Right lobe of liver (tissue), 6 donors: Measurements from ENCODE around the gene PCSK6. TPM values are rescaled to one million over a fixed set of nuclear protein-coding genes. Genes with fewer than 3 reads are reported as not detected.
A peak's percentile ranks its signal among the peaks of the same experiment; 100 is the strongest.

Source experiments
- ATAC-seq, 4 donors: fragments of 200-7000 bp; cut with Tn5 transposase; one replicate each; pipeline ENCODE4 v1.9.1; 2020; ENCODE audit warnings: mild to moderate bottlenecking in 4 of 4, moderate library complexity in 4 of 4
- DNase-seq, 3 donors: peaks; one replicate each; pipeline ENCODE4 v3.0.0-alpha.2; 2020
- H3K27ac ChIP-seq, 3 donors: fragments of 200-600 bp; one replicate each; pipeline ENCODE4 v1.8.0; 2022
- H3K27me3 ChIP-seq, 2 donors: fragments of 200-600 bp; one replicate each; pipeline ENCODE4 v1.8.0; 2022
- H3K36me3 ChIP-seq, 4 donors: fragments of 200-600 bp; sonication (generic) in 1 of 4; one replicate each; pipeline versions ENCODE4 v1.5.1 to v1.8.0; 2017 to 2022; ENCODE audit warnings: control low read depth in 1 of 4
- H3K4me1 ChIP-seq, 4 donors: fragments of 200-600 bp; sonication (generic) in 1 of 4; one replicate each; pipeline versions ENCODE4 v1.5.1 to v1.8.0; 2017 to 2022; ENCODE audit warnings: control low read depth in 1 of 4
- H3K4me3 ChIP-seq, 3 donors: fragments of 200-600 bp; one replicate each; pipeline ENCODE4 v1.8.0; 2022
- H3K9me3 ChIP-seq, 4 donors: fragments of 200-600 bp; sonication (generic) in 1 of 4; one replicate each; pipeline versions ENCODE4 v1.5.1 to v1.8.0; 2017 to 2022; ENCODE audit warnings: control low read depth in 1 of 4
- POLR2A ChIP-seq: fragments of 450-650 bp; IDR thresholded peaks from one replicate; pipeline ENCODE4 v1.6.1; 2017; ENCODE audit warnings: antibody characterized with exemption, mild to moderate bottlenecking
- WGBS: methylation state at CpG from one replicate; pipeline ENCODE4 v1.1.6; 2018; ENCODE audit warnings: low coverage, low lambda C conversion rate; ENCODE audit not compliant: insufficient coverage; ENCODE audit errors: missing lambda C conversion rate; 5-methylcytosine and 5-hydroxymethylcytosine counted together
- intact Hi-C, 2 donors: fragments of 100-400 bp; cut with DNase I; formaldehyde crosslinking; loops; one replicate each; pipeline versions ENCODE4 v1.11.2 to v1.14.1; 2022
- total RNA-seq, 6 experiments: library from RNA; depleted of rRNA in 2 of 6; stranded (reverse); fragments of >200 nt in 2 of 6; fragmentation: NEBNext Ultra II Directional in 3 of 6; extraction: Animal tissue kit (Norgen Biotek cat#: 25700) in 3 of 6; gene quantifications; one replicate each; pipeline versions ENCODE4 v1.1.0 to v1.2.4, GENCODE V29; 2016 to 2023
- TF ChIP-seq, protein P1 (sequence below), 4 donors: fragments of 200-600 bp in 3 of 4; fragments of 450-650 bp in 1 of 4; IDR thresholded peaks; one replicate each; pipeline versions ENCODE4 v1.5.1 to v1.8.0; 2016 to 2022; ENCODE audit warnings: antibody characterized with exemption in 4 of 4, mild to moderate bottlenecking in 2 of 4
- donor health status: DM: no; HTN: yes; CAD: no.
- donor health status: DM: no; HTN: no; CAD: no.
- donor health status: DM: no; HTN: no; CAD: no.
- donor health status: DM: no; HTN: yes; CAD: no.
- donor health status: DM: no; HTN: yes; CAD: no.

PCSK6 gene
- total RNA-seq, 6 experiments from 2014 or later = 165 to 218 (median 207) TPM

DNA sequence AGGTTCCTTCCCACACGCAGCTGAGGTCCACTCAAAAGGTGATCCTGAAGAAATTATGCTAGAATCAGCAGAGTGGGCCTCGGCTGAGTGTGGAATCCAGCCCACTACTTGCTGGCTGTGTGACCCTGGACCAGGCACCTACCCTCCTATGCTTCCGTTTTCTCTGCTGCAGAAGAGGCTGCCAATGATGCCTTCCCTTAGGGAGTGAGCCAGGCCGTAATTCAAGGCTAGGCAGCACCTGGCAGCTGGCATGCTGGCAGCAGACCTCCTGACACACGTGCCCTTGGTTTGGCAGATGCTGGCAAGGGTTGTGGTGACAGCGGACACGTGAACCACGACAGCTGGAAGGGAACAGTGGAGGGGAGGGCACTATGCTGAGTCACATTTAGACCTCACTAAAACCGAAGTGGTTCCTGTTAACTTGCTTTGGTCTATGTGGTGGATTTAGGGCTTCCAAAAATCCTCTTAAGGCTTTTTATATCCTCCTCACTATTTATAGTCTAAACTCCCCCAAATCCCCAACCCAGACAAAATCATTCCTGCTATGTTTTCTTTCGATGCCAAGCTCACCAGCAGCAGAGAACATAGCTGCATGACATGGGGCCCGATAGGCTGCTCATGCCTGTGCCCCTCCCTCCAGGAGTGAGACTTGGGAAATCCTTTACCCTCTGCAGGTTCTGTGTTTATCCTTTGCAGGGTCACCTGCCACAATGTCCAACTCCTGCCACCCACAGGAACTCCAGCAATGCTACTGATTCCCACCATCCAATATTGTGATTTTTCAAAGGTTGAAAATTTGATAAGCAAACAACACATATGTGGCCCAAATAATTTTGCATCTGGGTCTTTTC, 10.6 kb upstream of the PCSK6 start:
- Histone ChIP-seq H3K4me1 (peaks cover 0 to 29% (median 12%) of the 10 kb centered on the region in 4 donors), H3K27ac (peak overlapping the region; percentile 64 to 88 (median 84)), H3K36me3 (no peaks in the 10 kb centered on the region), H3K27me3 (no peaks in the 10 kb centered on the region), H3K4me3 (no peak overlapping the region), H3K9me3 (no peaks in the 10 kb centered on the region)
- 23% methylated on average over 4 of the region's 11 CpGs for WGBS
- DNase-seq (peak; percentile 88 to 95 (median 94)), ATAC-seq (peak; percentile 71 to 87 (median 85))
- intact Hi-C loops = loop anchor here in 1 of 2 donors (10.0 kb wide), 1 partner anchor 195 kb away; no protein-coding TSS in a partner anchor
- TF ChIP-seq POLR2A = peak; percentile 14
- TF ChIP-seq, protein P1, sequence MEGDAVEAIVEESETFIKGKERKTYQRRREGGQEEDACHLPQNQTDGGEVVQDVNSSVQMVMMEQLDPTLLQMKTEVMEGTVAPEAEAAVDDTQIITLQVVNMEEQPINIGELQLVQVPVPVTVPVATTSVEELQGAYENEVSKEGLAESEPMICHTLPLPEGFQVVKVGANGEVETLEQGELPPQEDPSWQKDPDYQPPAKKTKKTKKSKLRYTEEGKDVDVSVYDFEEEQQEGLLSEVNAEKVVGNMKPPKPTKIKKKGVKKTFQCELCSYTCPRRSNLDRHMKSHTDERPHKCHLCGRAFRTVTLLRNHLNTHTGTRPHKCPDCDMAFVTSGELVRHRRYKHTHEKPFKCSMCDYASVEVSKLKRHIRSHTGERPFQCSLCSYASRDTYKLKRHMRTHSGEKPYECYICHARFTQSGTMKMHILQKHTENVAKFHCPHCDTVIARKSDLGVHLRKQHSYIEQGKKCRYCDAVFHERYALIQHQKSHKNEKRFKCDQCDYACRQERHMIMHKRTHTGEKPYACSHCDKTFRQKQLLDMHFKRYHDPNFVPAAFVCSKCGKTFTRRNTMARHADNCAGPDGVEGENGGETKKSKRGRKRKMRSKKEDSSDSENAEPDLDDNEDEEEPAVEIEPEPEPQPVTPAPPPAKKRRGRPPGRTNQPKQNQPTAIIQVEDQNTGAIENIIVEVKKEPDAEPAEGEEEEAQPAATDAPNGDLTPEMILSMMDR (IDR thresholded peaks at IDR 0.05) = peak in 1 of 4 donors; percentile 24

DNA sequence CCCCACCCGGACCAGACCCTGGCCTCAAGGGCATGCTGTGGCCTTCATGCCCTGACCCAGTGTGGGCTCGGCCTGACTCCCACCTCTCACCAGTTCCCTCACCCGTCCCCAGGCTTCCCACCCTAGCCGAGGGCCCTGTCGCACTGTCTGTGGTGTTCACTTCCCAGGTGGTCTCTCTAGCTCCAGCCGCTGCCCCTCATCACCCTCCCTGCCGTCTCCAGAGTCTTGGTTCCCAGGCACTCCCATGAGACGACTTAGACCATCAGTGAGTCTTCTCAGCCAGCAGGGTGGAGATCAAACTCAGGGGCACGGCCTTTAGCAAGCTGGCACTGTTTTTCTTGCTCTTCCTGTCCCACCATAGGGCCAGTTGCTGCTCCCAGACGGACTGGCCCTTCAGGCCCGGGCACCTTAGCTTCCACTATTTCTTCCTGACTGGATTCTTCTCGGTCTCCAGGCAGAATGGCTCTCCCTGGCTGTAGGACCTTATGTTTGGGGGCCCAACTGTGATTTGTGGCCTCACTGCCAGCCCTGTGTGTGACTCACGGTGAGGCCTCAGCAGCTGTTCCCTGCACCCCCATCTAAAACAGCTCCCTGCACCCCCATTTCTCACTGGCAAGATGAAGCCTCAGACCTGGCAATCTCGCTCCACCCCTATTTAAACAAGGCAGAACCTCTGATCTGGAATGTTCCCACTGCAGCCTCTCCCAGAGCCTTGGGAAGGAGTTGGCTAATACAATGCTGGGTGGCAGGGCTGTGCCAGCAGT, 9.4 kb upstream of the PCSK6 start:
- peaks cover 0 to 29% (median 12%) of the 10 kb centered on the region in 4 donors for H3K4me1 ChIP-seq
- 74% methylated on average over 5 of the region's 14 CpGs for WGBS
- H3K36me3 ChIP-seq = no peaks in the 10 kb centered on the region
- no peaks in the 10 kb centered on the region for H3K27me3 ChIP-seq
- no peak overlapping the region for H3K4me3 ChIP-seq
- DNase-seq = peak in 1 of 3 donors; percentile 50
- TF ChIP-seq, protein P1 (IDR thresholded peaks at IDR 0.05) = no peak
- no peak for TF ChIP-seq POLR2A
- ATAC-seq = peak in 2 of 4 donors; percentile 11 to 38
- intact Hi-C loops = loop anchor here in 1 of 2 donors (10.0 kb wide), 1 partner anchor 194 kb away; no protein-coding TSS in a partner anchor
- H3K9me3 ChIP-seq = no peaks in the 10 kb centered on the region
- peak overlapping the region; percentile 64 to 88 (median 74) for H3K27ac ChIP-seq

DNA sequence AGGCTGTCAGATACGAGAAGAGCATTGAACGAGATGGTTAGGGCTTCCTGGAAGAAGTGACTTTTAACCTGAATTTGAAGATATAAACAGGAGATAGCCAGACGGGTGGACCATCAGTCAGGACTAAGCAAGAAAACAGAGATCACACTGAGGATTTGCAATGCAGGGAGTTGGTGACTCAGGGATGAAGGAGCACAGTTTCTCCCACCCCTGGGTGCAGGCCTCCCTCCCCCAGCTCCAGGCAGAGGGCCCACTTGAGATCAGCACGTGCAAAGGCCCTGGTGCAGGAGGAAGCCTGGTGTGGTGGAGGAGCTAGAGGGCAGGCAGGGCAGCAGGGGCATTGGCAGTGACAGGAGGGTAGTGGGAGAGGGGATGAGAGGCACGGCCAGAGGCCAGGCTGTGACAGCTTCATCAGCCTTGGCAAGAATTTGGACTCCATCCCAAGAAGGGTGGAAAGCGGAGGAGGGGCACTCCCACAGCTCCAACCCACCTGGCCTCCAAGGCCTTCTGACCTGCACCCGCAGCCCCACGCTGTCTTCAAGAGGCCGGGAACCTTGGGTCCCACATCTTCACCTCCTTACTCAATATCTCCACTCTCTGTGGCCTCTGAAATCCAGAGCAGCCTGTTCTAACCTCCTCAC, 8.7 kb upstream of the PCSK6 start:
- TF ChIP-seq POLR2A = no peak
- TF ChIP-seq, protein P1 (IDR thresholded peaks at IDR 0.05) = no peak
- no peaks in the 10 kb centered on the region for H3K9me3 ChIP-seq
- intact Hi-C loops = loop anchor here in 1 of 2 donors (10.0 kb wide), 1 partner anchor 193 kb away; no protein-coding TSS in a partner anchor
- no peak overlapping the region for H3K27ac ChIP-seq
- 91% methylated on average over 4 of the region's 9 CpGs for WGBS
- no peaks in the 10 kb centered on the region for H3K27me3 ChIP-seq
- H3K4me3 ChIP-seq = no peak overlapping the region
- ATAC-seq (no peak), DNase-seq (no peak)
- peaks cover 0 to 29% (median 12%) of the 10 kb centered on the region in 4 donors for H3K4me1 ChIP-seq
- H3K36me3 ChIP-seq = no peaks in the 10 kb centered on the region

DNA sequence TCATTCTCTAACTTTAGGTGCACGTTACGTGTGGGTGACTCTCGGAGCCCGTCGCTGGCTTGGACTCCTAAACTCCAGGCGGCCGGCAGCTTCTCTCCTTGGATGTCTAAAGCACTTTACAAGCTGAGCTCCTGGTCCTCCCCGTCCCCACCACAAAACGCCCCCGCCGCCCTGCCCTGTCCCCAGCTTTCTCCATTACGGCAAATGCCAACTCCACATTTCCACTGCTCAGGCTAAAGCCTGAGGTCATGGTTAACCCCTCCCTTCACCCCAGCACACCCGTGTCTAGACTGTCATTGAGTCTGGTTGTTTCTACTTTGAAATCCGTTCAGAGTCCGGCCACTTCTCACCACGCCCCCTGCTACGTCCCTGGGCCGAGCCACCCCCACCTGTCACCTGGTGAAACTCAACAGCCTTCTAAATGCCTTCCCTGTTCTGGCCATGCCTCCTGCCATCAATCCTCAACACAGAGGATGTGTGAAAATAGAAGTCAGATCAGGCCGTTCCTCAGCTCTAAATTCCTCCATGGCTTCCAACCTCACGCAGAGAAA, 8.1 kb upstream of the PCSK6 start:
- Histone ChIP-seq H3K4me1 (peaks cover 0 to 29% (median 12%) of the 10 kb centered on the region in 4 donors), H3K36me3 (no peaks in the 10 kb centered on the region), H3K9me3 (no peaks in the 10 kb centered on the region), H3K4me3 (no peak overlapping the region), H3K27me3 (no peaks in the 10 kb centered on the region), H3K27ac (no peak overlapping the region)
- intact Hi-C loops = loop anchor here in 1 of 2 donors (10.0 kb wide), 1 partner anchor 193 kb away; no protein-coding TSS in a partner anchor
- ATAC-seq (peak in 2 of 4 donors; percentile 23 to 45), DNase-seq (peak in 1 of 3 donors; percentile 67)
- TF ChIP-seq, protein P1 (IDR thresholded peaks at IDR 0.05) = no peak
- TF ChIP-seq POLR2A = peak; percentile 14
- 83% methylated on average over 17 of the region's 20 CpGs for WGBS
